H54 (cell line): ENCODE results near the gene APBB2.

Source experiments
- DNase-seq: peaks from one replicate; pipeline ENCODE4 v3.0.0; 2011; ENCODE audit warnings: low spot score, mixed read lengths; ENCODE audit not compliant: insufficient read length
- FAIRE-seq: peaks from 3 replicates; lab custom pipeline; 2011; peaks lifted over from hg19 to GRCh38; lab: Jason Lieb, UNC
- POLR2A ChIP-seq: IDR thresholded peaks from 2 replicates; pipeline ENCODE4 v1.6.1; 2011; ENCODE audit warnings: low read depth, mild to moderate bottlenecking, low read length

Gene APBB2

DNA sequence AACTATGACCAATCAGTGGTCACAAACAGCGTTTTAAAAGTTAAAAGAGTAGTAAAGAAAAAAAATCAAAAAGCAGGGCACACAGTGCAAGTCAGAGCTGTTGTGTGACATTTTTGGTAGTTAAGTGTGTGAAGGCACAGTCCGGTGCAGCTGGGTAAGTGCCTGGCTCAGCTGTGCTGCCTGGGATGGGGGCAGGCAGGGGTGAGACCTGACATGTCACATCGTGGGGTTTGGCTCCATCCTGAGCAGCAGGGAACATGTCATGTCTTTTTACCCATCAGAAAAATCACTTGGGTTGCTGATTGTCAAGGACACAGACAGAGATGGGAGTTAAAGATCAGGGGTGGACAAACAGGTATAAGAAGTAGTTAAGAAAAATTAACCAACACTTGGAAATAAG lies 339.4 kb downstream of the APBB2 start:
- no peak for TF ChIP-seq POLR2A
- no peak for FAIRE-seq
- DNase-seq, result no peak

DNA sequence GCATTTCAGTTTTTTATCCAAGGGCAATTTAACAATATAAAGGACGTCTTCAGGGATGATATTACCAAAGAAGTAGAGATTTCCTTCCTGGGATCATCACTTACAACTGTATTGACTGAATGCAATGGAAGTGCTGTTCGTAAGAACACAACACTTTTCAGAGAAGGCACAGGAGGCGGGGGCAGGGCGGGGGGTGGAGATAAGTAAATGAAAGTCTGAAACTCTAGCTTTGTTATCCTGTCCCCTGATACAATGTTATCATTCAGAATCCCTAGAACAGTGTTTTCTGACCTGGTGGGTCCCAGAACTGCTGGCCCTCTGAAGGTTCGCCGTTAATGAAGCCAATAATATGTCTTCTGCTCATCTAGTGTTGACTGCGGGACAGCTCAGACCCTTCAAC lies 340.0 kb downstream of the APBB2 start:
- no peak for TF ChIP-seq POLR2A
- DNase-seq (no peak), FAIRE-seq (no peak)

DNA sequence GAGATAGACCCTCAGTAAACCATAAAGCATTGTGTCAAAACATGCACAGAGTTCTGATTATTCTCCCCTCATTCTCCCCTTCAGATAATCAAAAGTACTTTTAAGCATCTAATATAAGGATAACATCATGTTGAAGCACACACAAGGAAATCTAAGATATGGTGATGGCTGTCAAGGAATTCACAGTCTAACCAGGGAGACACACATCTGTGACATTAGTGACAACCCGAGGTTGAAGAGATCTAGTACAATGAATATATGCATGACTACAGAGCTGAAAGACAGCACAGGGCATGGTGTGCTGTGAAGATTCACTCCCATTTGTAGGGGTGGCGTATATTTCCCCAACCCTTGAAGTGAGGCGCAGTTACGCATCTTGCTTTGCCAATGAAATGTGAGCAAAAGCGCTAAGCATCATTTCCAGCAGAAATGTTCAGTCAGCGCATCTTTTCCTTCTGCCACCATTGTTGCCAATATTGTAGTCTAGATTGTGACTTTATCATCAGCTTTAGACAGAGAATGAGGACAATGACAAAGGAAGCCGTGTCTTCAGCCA lies 342.6 kb downstream of the APBB2 start:
- no peak for TF ChIP-seq POLR2A
- FAIRE-seq (no peak), DNase-seq (no peak)

DNA sequence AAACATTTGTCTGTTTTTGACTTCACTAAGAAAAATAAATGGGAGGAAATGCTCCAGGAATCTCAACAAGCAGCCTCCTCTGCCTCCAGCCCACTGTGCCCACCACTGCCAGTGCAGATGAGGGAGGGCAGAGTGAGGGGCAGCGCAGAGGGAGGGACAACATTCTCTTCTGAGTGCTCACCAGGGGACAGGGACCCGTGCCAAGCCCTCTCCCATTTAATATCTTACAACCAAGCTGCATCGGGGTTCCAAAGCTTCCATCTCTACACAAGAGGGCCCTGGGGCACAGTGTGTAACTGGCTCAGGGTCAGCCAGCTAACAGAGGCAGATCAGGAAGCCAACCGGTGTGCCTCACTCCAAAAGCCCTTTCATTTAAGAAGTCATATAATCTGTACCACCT lies 344.2 kb downstream of the APBB2 start:
- no peak for TF ChIP-seq POLR2A
- no peak for FAIRE-seq

DNA sequence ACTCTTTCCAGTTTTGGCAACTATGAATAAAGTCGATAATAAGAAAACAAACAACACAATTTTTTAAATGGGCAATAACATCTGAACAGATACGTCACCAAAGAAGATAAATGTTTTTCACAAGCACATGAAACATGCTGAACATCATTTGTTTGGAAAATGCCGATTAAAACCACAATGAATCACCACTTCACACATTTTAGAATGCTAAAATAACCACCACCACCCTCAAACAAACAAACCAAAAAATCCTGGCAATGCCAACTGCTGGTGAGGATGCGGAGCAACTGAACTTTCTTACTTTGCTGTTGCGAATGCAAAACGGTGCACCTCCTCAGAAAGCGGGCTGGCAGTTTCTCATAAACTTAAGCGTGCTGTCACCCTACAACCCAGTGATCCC lies 348.6 kb downstream of the APBB2 start:
- DNase-seq (no peak), FAIRE-seq (no peak)
- TF ChIP-seq POLR2A, result no peak

More for the DNA sequence above, 344.2 kb downstream of the APBB2 start:
- DNase-seq, result no peak

DNA sequence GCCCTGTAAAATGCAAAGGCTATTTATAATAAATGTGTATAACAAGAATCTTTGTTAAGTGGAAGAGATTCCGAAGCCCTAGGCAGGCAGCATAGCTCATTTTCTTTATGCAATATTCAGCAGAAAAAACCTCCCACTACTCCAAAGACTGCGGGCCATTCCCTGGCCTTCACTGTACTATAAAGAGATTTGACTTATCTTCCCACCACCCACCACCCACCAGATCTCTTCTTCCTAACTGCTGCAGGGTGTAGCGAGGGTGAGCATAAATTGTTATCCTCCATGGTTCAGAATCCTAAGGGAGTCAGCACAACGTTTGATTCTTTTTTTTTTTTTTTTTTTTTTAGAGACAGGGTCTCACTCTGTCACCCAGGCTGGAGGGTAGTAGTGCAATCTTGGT lies 349.8 kb downstream of the APBB2 start:
- no peak for DNase-seq
- no peak for TF ChIP-seq POLR2A
- FAIRE-seq, result no peak

DNA sequence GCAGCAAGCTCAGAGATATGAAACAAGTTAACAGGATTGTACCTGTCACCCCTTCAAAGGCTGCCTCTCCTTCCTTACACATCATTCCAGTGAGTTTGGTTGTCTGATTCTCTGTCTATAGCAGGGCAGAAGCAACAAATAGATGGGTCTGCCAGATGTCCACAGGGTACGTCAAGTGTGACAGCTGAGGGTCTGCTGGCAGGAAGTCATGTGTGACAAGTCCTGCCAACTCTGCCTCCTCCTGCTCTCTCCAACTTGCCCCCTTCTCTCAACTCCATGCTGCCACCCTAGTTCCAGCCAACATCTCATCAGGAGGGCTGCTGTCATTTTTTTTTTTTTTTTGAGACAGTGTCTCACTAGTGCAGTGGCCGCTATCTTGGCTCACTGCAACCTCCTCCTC lies 355.4 kb downstream of the APBB2 start:
- FAIRE-seq (no peak), DNase-seq (no peak)
- no peak for TF ChIP-seq POLR2A

DNA sequence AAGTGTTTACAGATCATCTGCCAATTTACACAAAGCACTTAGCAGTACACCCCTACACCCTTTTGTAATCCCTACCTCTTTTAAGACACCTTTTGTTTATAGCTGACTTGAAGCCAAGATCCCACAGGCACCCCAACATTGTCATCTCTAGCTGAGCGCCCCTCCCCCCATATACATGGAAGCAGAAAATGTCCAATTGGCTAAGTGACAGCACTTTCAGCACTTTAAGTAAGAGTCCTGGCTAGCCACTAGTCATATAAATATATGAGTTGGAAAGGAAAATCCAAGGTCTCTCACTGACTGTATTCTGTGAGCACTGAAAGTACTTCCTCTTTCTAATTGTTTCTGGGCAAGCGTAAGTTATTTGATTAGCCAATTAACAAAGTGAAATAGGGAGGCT lies 356.4 kb downstream of the APBB2 start:
- TF ChIP-seq POLR2A, result no peak
- FAIRE-seq (no peak), DNase-seq (no peak)

DNA sequence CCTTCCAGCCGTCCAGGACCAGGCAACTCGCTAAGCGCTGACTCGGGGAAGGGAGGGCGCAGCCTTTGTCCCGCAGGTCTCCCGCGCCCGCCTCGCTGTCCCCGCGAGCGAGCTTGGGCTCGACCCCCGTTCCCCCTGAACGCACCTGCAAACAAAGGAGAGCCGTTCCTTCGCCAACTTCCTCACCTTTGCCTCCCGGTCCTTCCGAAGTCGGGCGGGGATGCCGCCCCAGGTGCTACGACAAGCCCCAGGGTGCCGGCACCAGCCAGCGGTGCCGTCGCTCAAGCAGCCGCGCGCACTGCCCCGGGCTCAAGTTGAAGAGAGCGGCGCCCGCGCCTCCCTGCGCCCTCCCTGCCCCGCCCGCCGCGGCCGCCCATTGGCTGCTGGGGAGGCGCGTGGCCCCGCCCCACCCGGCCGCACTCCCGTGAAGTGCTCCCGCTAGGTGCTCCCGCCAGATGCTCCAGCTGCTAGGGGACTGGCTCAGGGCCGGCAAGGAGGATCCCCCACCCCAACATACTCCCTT lies 357.4 kb downstream of the APBB2 start:
- FAIRE-seq, result no peak

DNA sequence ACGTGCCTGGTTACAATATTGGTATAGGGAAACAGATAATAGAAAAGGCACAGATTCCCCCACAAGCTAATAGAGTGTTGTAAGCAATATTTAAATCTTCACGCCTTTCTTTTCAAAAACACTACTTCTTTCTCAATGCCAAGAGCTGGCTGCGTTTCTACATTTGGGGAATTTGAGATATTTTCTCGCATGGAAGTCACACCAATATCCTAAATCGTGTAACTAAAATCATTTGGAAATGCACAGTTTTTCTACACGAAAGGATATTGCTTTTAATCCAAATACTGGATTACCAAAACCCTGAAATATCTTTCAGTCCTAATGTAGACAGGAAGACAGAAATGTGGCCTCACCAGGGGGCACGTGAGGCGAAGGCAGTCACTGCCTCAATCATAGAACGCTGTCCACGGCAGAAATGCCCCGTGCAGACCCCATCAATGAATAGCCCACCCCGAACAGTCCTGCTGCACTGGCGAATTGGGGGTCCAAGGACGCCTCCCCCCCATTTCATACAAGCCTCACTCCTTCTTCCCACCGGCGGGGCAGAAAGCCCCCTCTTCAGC lies 358.0 kb downstream of the APBB2 start:
- TF ChIP-seq POLR2A, result no peak
- FAIRE-seq, result no peak
- DNase-seq, result no peak

More for the DNA sequence above, 357.4 kb downstream of the APBB2 start:
- TF ChIP-seq POLR2A, result no peak
- DNase-seq, result no peak

DNA sequence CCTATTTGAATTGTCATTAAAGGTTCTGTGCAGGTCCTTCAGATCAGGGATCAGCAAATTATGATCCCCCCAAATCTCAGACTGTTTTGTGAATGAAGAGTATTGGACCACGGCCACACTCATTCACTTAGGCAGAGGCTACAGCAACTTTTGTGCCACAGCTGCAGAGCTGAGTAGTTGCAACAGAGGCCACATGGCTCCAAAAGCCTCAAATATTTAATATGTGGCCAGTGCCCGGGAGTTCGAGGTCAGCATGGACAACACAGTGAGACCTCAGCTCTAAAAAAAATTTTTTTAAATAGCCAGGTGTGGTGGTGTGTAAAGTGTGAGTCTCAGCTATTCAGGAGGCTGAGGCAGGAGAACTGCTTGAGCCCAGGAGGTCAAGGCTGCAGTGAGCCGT lies 363.8 kb downstream of the APBB2 start:
- TF ChIP-seq POLR2A, result no peak
- DNase-seq (no peak), FAIRE-seq (no peak)

DNA sequence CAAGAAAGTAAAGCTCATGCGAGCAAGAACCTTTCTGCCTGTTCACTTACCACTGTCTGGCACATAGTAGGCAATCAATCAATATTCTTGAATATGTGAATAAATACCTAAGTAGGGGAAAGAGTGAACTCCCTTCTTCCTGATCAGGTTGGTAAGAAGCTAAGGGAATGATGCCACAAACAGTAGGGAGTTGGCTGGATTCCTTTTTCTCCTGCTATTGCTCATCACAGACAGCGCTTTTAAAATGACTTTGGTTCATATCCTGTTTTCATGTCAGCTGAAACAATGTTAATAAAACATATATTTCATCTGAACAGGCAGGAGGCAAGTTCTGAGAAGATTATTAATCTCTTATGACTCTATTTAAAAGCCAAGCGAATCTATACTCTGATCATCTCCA lies 365.4 kb downstream of the APBB2 start:
- no peak for FAIRE-seq
- DNase-seq, result no peak
- TF ChIP-seq POLR2A, result no peak

DNA sequence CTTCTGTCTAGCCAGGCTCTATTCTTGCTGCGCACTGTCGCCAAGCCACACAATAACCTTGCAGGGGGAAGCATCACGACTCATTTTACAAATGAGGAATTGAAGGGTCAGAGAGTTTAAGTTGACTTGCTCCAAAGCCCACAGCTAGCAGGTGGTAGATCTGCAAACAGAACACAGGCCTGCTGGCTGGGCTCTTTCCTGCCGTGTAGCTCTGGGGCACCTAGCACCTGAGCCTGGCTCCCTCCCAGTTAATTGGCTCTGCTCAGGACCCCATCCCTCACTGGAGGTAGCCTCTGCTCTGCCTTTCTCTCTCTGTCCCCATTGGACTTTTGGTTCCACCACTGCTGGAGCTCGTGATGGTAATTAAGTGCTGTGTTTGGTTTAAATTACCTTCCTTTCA lies 366.1 kb downstream of the APBB2 start:
- DNase-seq (no peak), FAIRE-seq (no peak)
- no peak for TF ChIP-seq POLR2A

DNA sequence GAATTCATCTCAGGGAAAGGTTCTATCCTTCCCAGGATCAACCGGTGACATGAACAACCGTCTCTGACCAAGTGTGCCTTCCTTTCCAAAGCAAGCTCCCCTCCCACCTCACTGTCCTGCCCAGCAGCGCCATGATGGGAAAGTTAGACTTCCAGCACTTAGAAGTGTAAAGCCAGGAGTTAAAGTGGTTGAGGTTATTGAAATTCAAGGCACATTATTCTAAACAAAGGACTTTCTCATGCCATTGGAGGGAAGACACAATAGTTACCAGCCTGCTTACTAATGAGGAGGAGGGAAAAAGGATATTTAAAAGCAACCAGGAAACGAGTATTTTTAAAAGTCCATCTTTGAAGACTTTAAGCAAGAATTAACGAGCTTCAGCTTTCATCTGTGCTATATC lies 367.8 kb downstream of the APBB2 start:
- TF ChIP-seq POLR2A, result no peak
- DNase-seq (no peak), FAIRE-seq (no peak)

DNA sequence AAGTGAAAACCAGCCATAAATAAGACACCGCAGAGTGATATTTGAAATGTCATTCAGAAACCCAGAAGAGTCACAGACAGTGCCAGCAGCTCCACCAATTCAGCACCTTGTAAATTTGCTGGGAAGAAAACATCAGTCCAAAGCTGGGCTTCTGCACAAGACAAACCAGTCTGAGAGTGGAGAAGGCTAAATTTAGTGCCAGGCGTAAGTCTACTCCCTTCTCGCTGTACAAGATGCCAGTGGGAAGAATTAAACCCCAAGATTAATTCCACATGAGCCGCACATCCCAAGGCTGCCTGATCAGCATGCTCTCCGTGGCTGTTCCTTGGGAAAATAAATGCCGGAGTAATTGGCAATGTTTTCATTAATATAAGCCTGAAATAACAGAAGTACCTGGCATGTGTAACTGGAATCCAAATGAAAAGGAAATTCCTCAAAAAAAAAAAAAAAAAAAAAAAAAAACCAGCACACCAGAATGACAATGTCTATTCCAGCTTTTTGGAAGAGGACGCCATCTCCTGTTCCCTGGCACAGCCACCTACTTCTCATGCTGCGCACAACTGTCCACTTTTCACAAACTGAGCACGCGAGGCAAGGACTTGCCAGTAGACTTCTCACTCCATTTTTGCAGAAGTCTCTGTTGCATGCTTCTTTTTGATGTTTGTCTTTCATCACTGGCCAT lies 369.0 kb downstream of the APBB2 start:
- DNase-seq, result no peak
- no peak for FAIRE-seq
- TF ChIP-seq POLR2A, result no peak
